Measurements from ENCODE around the gene SAMD13.

GRCh38 chr1:84289169-84289785 lies 12.2 kb upstream of the SAMD13 start:
- TF ChIP-seq CTCF (IDR thresholded peaks at IDR 0.05) (no peak), POLR2AphosphoS5 (IDR thresholded peaks at IDR 0.05) (no peak), POLR2A (IDR thresholded peaks at IDR 0.05) (no peak), EP300 (IDR thresholded peaks at IDR 0.05) (no peak)

All from sigmoid colon (tissue), 4 donors.